IMR-90 (cell line): Measurements from ENCODE around the gene SPINT2. TPM values are rescaled to one million over a fixed set of nuclear protein-coding genes. Genes with fewer than 3 reads are reported as not detected.

Experiments used
- ATAC-seq: fragments of 200-7000 bp; cut with Tn5 transposase; 2 replicates; pipeline ENCODE4 v1.9.1; 2020; ENCODE audit warnings: low read depth, mild to moderate bottlenecking, moderate library complexity
- BruUV-seq: library from RNA; stranded (reverse); fragments of 400-500 nt; replicated peaks from 2 replicates; lab custom pipeline; 2021; lab: Mats Ljungman, UMichigan
- CTCF ChIA-PET: fragments of 300-600 bp; formaldehyde crosslinking; extraction: SDS; loops from one replicate; lab custom pipeline; 2021; ENCODE audit warnings: antibody characterized with exemption; lab: Yijun Ruan, JAX
- POLR2A ChIA-PET: fragments of 300-600 bp; sonication (Branson Sonifier 250); formaldehyde crosslinking; loops from one replicate; lab custom pipeline; 2022; ENCODE audit warnings: antibody characterized with exemption; ENCODE audit not compliant: unreplicated experiment; lab: Charles Lee
- DNase-seq: peaks from one replicate; pipeline ENCODE4 v3.0.0; 2013
- H2AFZ ChIP-seq: replicated peaks from 2 replicates; pipeline ENCODE3; 2013; ENCODE audit warnings: low read length, mild to moderate bottlenecking; ENCODE audit not compliant: poor library complexity
- H2AK5ac ChIP-seq: 2 replicates; pipeline ENCODE4 v1.6.1; 2013; ENCODE audit warnings: low read depth, low read length, inconsistent platforms
- H2AK9ac ChIP-seq: replicated peaks from 2 replicates; pipeline ENCODE3; 2013; ENCODE audit warnings: mild to moderate bottlenecking, low read depth, low read length, moderate library complexity; ENCODE audit not compliant: poor library complexity
- H2BK120ac ChIP-seq: 2 replicates; pipeline ENCODE4 v1.6.1; 2013; ENCODE audit warnings: low read depth, low read length, inconsistent platforms
- H2BK15ac ChIP-seq: 3 replicates; pipeline ENCODE4 v1.6.1; 2013; ENCODE audit warnings: low read depth, low read length, inconsistent platforms
- H2BK20ac ChIP-seq: 2 replicates; pipeline ENCODE4 v1.6.1; 2013; ENCODE audit warnings: low read depth, mild to moderate bottlenecking, inconsistent platforms, low read length, moderate library complexity
- H2BK5ac ChIP-seq: 2 replicates; pipeline ENCODE4 v1.6.1; 2013; ENCODE audit warnings: mild to moderate bottlenecking, low read depth, low read length, inconsistent platforms; ENCODE audit not compliant: poor library complexity, severe bottlenecking
- H3K14ac ChIP-seq: replicated peaks from 2 replicates; pipeline ENCODE4 v1.6.1; 2013; ENCODE audit warnings: low read depth, low read length, inconsistent platforms
- H3K18ac ChIP-seq: 2 replicates; pipeline ENCODE4 v1.6.1; 2013; ENCODE audit warnings: low read depth, low read length, control low read depth
- H3K23ac ChIP-seq: 2 replicates; pipeline ENCODE4 v1.6.1; 2013; ENCODE audit warnings: low read depth, low read length, inconsistent platforms
- H3K27ac ChIP-seq: 2 replicates; pipeline ENCODE4 v1.5.1; 2013; ENCODE audit warnings: mild to moderate bottlenecking, control low read depth, low read length; ENCODE audit not compliant: insufficient read depth
- H3K27me3 ChIP-seq: 2 replicates; pipeline ENCODE4 v1.6.1; 2013; ENCODE audit warnings: low read length; ENCODE audit not compliant: control insufficient read depth, insufficient read depth
- H3K36me3 ChIP-seq: 2 replicates; pipeline ENCODE4 v1.6.1; 2013; ENCODE audit warnings: low read length, mixed read lengths; ENCODE audit not compliant: control insufficient read depth, insufficient read depth
- H3K4ac ChIP-seq: 2 replicates; pipeline ENCODE4 v1.6.1; 2013; ENCODE audit warnings: low read depth, low read length, inconsistent platforms
- H3K4me1 ChIP-seq: 2 replicates; pipeline ENCODE4 v1.6.1; 2013; ENCODE audit warnings: low read length, mixed read lengths; ENCODE audit not compliant: control insufficient read depth, insufficient read depth
- H3K4me2 ChIP-seq: 2 replicates; pipeline ENCODE4 v1.6.1; 2013; ENCODE audit warnings: low read depth, mild to moderate bottlenecking, control low read depth, low read length, moderate library complexity
- H3K4me3 ChIP-seq: 2 replicates; pipeline ENCODE4 v1.5.1; 2013; ENCODE audit warnings: low read depth, mild to moderate bottlenecking, control low read depth, low read length, moderate library complexity; ENCODE audit not compliant: insufficient read depth
- H3K56ac ChIP-seq: 2 replicates; pipeline ENCODE4 v1.6.1; 2013; ENCODE audit warnings: low read length, inconsistent platforms; ENCODE audit not compliant: insufficient read depth; ENCODE audit errors: extremely low read depth
- H3K79me1 ChIP-seq, 2 experiments: 2 replicates each; pipeline ENCODE4 v1.6.1; 2013; ENCODE audit warnings: low read length in 2 of 2, inconsistent platforms in 1 of 2, low read depth in 1 of 2
- H3K9ac ChIP-seq: 2 replicates; pipeline ENCODE4 v1.6.1; 2013; ENCODE audit warnings: low read depth, low read length, control low read depth
- H3K9me1 ChIP-seq: 2 replicates; pipeline ENCODE4 v1.6.1; 2013; ENCODE audit warnings: low read length, inconsistent platforms; ENCODE audit not compliant: insufficient read depth
- H3K9me3 ChIP-seq: 2 replicates; pipeline ENCODE4 v1.6.1; 2013; ENCODE audit warnings: low read length; ENCODE audit not compliant: control insufficient read depth, insufficient read depth
- H4K20me1 ChIP-seq: 2 replicates; pipeline ENCODE4 v1.6.1; 2013; ENCODE audit warnings: low read length, inconsistent platforms; ENCODE audit not compliant: insufficient read depth
- H4K5ac ChIP-seq: 2 replicates; pipeline ENCODE4 v1.6.1; 2013; ENCODE audit warnings: mild to moderate bottlenecking, low read depth, low read length, control low read depth
- H4K8ac ChIP-seq, 2 experiments: 2 replicates each; pipeline ENCODE4 v1.6.1; 2013; ENCODE audit warnings: low read depth in 2 of 2, low read length in 2 of 2, control low read depth in 1 of 2, inconsistent platforms in 1 of 2
- H4K91ac ChIP-seq: 2 replicates; pipeline ENCODE4 v1.6.1; 2013; ENCODE audit warnings: low read depth, low read length, inconsistent platforms; ENCODE audit not compliant: insufficient read depth
- FOS ChIP-seq: fragments of 150-350 bp; IDR thresholded peaks from 2 replicates; pipeline ENCODE4 v1.6.1; 2016; ENCODE audit warnings: low read depth, low read length
- MAZ ChIP-seq: IDR thresholded peaks from 2 replicates; pipeline ENCODE4 v1.6.1; 2012; ENCODE audit warnings: low read depth, mild to moderate bottlenecking, low read length, improper control_type of control experiment, moderate library complexity, borderline replicate concordance
- RAD21 ChIP-seq: IDR thresholded peaks from 2 replicates; pipeline ENCODE4 v1.6.1; 2012; ENCODE audit warnings: low read length, improper control_type of control experiment
- RCOR1 ChIP-seq: IDR thresholded peaks from 2 replicates; pipeline ENCODE4 v1.6.1; 2012; ENCODE audit warnings: mild to moderate bottlenecking, low read length, improper control_type of control experiment; ENCODE audit not compliant: insufficient replicate concordance
- RFX5 ChIP-seq: IDR thresholded peaks from 2 replicates; pipeline ENCODE4 v1.8.0; 2012; ENCODE audit warnings: low read depth, mild to moderate bottlenecking, low read length, moderate library complexity
- WGBS, 2 experiments: methylation state at CpG; one replicate each; pipeline versions ENCODE4 v1.1.5 to v1.1.7; 2013; ENCODE audit warnings: missing lambda C conversion rate in 2 of 2; ENCODE audit not compliant: insufficient read length in 1 of 2; ENCODE audit errors: extremely low coverage in 2 of 2; 5-methylcytosine and 5-hydroxymethylcytosine counted together
- dilution Hi-C: fragments of 300-500 bp; cut with HindIII; formaldehyde crosslinking; loops from one replicate; pipeline ENCODE4 v1.14.3; 2018; ENCODE audit warnings: low sequenced_read_pairs; ENCODE audit not compliant: unreplicated experiment
- in situ Hi-C: fragments of 300-500 bp; cut with MboI; formaldehyde crosslinking; loops from 3 replicates; pipeline ENCODE4 v1.14.3; 2019; ENCODE audit warnings: low sequenced_read_pairs, inconsistent platforms, mixed read lengths
- intact Hi-C: fragments of 100-400 bp; cut with micrococcal nuclease; formaldehyde crosslinking; loops from 2 replicates; pipeline ENCODE4 v1.10.0; 2022
- polyA plus RNA-seq, 3 experiments: library from polyadenylated mRNA; depleted of rRNA; stranded (reverse); fragments of >200 nt; gene quantifications; 2 replicates each; pipeline ENCODE4 v1.2.3, GENCODE V29; 2012; ENCODE audit warnings: low replicate concordance in 1 of 3
- total RNA-seq: library from RNA; depleted of rRNA; stranded (reverse); fragments of >200 nt; gene quantifications from 2 replicates; pipeline ENCODE4 v1.2.3, GENCODE V29; 2012

The SPINT2 gene
- total and polyA plus RNA-seq, 2 of the 4 experiments (the other 2 are of a cell fraction), result 0.54 to 1.2 TPM

GRCh38 chr19:38263689-38264485 is 486 bp upstream of the SPINT2 start:
- Histone ChIP-seq H3K4ac (peak overlapping the region; percentile 47; the same call in 1 of the 2 replicates), H4K91ac (0 out of 2 replicates have a peak overlapping the region, but pooled peaks have one; percentile 0), H4K8ac (peak overlapping the region in 1 of 2 experiments; percentile 77; a peak in 3 of 4 replicates), H3K4me2 (peak overlapping the region; percentile 4; the same call in 1 of the 2 replicates), H2AFZ (peak overlapping the region; percentile 87), H3K56ac (no peak overlapping the region), H2BK15ac (no peak overlapping the region), H2BK120ac (peak overlapping the region; percentile 52), H2AK9ac (peak overlapping the region; percentile 67), H3K4me3 (peak overlapping the region; percentile 15), H3K9me3 (no peaks in the 10 kb centered on the region), H2BK20ac (0 out of 2 replicates have a peak overlapping the region, but pooled peaks have one; percentile 23), H3K79me1 (no peaks in the 10 kb centered on the region), H2AK5ac (0 out of 2 replicates have a peak overlapping the region, but pooled peaks have one; percentile 20), H3K27ac (no peak overlapping the region), H3K9me1 (peaks cover 12% of the 10 kb centered on the region), H3K27me3 (no peaks in the 10 kb centered on the region; the same call in 1 of the 2 replicates), H3K23ac (no peak overlapping the region), H3K18ac (no peak overlapping the region), H3K14ac (no peak overlapping the region), H3K4me1 (peaks cover 10% of the 10 kb centered on the region), H3K9ac (no peak overlapping the region), H4K20me1 (no peaks in the 10 kb centered on the region), H2BK5ac (no peak overlapping the region), H3K36me3 (no peaks in the 10 kb centered on the region), H4K5ac (no peak overlapping the region)
- TF ChIP-seq RFX5 (no peak), RAD21 (no peak), MAZ (no peak), RCOR1 (no peak), FOS (no peak)
- in situ Hi-C loops (no loop called here), dilution Hi-C loops (no loop called here), intact Hi-C loops (no loop called here)
- BruUV-seq, result no TSS peak
- DNase-seq, result peak; percentile 45
- peak; percentile 75 for ATAC-seq
- 23% methylated on average over 10 of the region's 34 CpGs; no CpG with 5 or more reads in 1 of the 2 experiments for WGBS, 2 experiments
- ChIA-PET POLR2A (no interaction called here), CTCF (no interaction called here)
